ENCODE results near the gene CNTN1.

DNA sequence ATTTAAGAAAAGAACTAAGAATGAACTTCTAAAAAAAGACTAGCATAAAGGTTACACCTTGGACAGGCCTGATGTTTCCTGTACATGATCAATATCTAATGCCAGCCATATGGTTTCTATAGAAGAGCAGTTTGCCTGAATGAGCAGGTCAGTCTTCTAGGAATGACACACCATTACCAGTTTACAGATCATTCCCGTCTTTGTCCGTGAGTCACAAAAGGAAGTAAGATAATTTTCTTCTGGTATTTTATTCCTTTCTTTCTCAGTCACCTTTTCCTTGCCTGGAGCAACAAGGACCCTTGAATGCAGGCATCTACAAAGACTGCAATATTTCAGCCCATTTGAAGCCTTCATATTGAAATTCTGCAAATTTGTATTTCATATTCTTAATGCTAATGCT lies 44.6 kb upstream of the CNTN1 start:
- TF ChIP-seq, protein P1, sequence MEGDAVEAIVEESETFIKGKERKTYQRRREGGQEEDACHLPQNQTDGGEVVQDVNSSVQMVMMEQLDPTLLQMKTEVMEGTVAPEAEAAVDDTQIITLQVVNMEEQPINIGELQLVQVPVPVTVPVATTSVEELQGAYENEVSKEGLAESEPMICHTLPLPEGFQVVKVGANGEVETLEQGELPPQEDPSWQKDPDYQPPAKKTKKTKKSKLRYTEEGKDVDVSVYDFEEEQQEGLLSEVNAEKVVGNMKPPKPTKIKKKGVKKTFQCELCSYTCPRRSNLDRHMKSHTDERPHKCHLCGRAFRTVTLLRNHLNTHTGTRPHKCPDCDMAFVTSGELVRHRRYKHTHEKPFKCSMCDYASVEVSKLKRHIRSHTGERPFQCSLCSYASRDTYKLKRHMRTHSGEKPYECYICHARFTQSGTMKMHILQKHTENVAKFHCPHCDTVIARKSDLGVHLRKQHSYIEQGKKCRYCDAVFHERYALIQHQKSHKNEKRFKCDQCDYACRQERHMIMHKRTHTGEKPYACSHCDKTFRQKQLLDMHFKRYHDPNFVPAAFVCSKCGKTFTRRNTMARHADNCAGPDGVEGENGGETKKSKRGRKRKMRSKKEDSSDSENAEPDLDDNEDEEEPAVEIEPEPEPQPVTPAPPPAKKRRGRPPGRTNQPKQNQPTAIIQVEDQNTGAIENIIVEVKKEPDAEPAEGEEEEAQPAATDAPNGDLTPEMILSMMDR (IDR thresholded peaks at IDR 0.05): no peak
- TF ChIP-seq POLR2A (IDR thresholded peaks at IDR 0.05): no peak

All from ovary (tissue), 3 donors.